OCI-LY1 (cell line): ENCODE results near the gene ATXN3.

ENCODE experiments used
- EZH2 ChIP-seq: fragments of 200-600 bp; sonication (generic), shearing (Covaris generic); IDR thresholded peaks from 2 replicates; pipeline ENCODE4 v1.8.0; 2017; ENCODE audit warnings: borderline replicate concordance, mixed run types, mild to moderate bottlenecking, antibody characterized with exemption, low read length, moderate library complexity, mixed read lengths
- TF ChIP-seq, protein P1 (sequence below): fragments of 200-600 bp; sonication (generic), shearing (Covaris generic); IDR thresholded peaks from 2 replicates; pipeline ENCODE4 v1.5.1; 2017; ENCODE audit warnings: mild to moderate bottlenecking, antibody characterized with exemption, low read length, moderate library complexity, mixed read lengths

- TF ChIP-seq, protein P1, sequence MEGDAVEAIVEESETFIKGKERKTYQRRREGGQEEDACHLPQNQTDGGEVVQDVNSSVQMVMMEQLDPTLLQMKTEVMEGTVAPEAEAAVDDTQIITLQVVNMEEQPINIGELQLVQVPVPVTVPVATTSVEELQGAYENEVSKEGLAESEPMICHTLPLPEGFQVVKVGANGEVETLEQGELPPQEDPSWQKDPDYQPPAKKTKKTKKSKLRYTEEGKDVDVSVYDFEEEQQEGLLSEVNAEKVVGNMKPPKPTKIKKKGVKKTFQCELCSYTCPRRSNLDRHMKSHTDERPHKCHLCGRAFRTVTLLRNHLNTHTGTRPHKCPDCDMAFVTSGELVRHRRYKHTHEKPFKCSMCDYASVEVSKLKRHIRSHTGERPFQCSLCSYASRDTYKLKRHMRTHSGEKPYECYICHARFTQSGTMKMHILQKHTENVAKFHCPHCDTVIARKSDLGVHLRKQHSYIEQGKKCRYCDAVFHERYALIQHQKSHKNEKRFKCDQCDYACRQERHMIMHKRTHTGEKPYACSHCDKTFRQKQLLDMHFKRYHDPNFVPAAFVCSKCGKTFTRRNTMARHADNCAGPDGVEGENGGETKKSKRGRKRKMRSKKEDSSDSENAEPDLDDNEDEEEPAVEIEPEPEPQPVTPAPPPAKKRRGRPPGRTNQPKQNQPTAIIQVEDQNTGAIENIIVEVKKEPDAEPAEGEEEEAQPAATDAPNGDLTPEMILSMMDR, result no peak
- no peak for TF ChIP-seq EZH2
Observed at GRCh38 chr14:92022036-92022435, 84.3 kb downstream of the ATXN3 start.
